ENCODE measurements around the gene TUBB1.
"Not testable (repeated sequence)": the region's sequence is repeated elsewhere in the genome, so short reads cannot be mapped to it uniquely, and the experiment has no call there.

Gene TUBB1

DNA sequence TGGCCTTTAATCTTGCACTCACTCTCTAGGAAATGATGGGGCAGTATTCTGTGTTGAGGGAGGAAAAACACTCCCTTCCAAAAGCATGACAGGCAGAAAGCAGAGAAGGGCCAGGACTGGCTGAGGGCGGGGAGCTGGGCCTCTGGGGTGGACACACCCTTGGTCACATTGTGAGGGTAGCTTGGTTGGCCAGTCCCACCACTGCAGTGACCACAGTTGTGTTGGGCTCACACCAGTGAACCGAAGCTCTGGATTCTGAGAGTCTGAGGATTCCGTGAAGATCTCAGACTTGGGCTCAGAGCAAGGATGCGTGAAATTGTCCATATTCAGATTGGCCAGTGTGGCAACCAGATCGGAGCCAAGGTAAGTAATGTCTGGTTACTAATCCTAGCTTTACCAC is at the start of gene TUBB1:
TSS of gene TUBB1 (plus strand) at position 213 of the 400 bp plus-strand sequence. CDS start at position 307, 94 bp downstream.
- DNase-seq, result no peak

DNA sequence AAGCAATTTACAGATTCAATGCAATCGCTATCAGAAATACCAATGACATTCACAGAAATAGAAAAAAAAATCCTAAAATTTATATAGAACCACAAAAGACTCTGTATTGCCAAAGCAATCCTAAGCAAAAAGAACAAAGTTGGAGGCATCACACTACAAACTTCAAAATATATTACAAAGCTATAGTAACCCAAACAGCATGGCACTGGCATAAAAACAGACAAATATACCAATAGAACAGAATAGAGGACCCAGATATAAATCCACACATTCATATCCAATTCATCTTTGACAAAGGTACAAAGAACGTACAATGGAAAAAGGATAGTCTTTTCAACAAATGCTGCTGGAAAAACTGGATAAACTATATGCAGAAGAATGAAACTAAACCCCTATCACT is 49.8 kb upstream of the TUBB1 start:
- no peak for DNase-seq

DNA sequence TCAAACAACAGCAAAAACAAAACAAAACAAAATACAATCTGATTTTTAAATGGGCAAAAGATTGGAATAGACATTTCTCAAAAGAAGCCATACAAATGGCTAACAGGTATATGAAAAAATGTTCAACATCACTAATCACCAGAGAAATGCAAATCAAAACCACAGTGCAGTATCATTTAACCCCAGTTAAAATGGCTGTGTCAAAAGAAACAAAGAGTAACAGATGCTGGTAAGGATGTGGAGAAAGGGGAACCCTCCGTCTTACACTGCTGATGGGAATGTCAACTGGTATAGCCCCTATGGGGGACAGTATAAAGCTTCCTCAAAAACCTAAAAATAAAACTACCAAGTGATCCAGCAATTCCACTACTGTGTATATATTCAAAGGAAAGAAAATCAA is 49.1 kb upstream of the TUBB1 start:
- no peak for DNase-seq

DNA sequence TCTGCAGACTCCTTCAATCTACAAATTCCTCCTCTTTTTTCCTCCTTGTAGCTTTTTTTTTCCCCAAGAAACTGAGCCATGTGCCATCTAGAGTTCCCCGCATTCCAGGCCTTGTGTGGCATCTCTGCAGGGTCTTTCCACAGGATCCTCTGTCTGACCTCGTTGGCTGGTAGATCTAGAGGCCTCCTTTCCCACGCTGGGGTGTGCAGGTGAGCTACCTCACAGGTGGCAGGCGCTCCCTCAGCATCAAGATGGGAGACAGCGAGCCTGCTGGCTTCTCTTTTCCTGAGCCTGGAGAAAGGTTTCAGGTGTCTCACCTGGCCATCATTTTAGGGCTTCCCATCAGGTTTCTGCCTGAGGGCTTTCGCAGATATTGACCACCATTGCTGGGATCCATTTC is 47.8 kb upstream of the TUBB1 start:
- no peak for DNase-seq

DNA sequence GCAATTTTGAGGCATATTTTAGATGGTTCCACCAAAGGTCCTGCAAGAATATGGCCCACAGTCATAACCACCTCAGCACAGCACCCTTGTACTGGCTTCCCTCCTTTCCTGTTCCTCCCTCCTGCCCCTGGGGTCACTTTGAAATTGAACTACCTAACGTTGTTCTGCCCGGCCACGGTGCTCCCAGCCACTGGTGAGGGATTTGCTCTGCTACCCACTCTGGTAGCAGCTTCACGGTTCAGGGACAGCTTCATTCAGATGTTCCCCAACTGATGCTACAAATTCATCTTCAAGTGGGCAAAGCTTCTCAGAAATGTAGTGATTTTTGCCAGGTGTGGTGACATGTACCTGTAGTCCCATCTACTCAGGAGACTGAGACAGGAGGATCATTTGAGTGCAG is 46.0 kb upstream of the TUBB1 start:
- DNase-seq, result no peak

DNA sequence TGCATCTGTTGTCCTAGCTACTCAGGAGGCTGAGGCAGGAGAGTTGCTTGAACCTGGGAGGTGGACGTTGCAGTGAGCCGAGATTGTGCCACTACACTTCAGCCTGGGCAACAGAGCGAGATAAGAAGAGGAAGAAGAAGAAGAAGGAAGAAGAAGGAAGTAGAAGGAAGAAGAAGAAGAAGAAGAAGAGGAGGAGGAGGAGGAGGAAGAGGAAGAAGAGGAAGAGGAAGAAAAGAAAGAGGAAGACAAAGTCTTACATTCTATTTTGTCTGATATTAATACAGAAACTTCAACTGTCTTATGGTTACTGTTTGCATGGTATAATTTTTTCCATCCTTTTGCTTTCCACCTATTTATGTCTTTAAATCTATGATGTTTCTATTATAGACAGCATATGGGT is 45.4 kb upstream of the TUBB1 start:
- DNase-seq, result no peak

DNA sequence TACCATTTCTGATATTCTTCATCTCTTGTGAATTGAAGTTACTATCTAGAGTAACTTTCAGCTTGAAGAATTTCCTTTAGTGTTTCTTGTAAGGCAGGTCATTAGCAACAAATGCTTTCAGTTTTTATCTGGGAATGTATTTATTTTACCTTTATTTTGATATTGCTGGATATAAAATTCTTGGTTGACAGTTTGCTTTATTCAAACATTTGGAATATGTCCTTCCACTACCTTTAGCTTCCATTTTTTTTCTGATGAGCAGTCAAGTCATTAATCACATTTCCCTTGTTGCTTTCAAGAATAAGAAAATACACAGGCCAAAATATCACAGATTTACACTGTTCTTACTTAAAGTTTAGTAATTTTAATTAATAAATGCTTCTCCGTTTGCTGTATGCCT is 43.9 kb upstream of the TUBB1 start:
- no peak for DNase-seq

DNA sequence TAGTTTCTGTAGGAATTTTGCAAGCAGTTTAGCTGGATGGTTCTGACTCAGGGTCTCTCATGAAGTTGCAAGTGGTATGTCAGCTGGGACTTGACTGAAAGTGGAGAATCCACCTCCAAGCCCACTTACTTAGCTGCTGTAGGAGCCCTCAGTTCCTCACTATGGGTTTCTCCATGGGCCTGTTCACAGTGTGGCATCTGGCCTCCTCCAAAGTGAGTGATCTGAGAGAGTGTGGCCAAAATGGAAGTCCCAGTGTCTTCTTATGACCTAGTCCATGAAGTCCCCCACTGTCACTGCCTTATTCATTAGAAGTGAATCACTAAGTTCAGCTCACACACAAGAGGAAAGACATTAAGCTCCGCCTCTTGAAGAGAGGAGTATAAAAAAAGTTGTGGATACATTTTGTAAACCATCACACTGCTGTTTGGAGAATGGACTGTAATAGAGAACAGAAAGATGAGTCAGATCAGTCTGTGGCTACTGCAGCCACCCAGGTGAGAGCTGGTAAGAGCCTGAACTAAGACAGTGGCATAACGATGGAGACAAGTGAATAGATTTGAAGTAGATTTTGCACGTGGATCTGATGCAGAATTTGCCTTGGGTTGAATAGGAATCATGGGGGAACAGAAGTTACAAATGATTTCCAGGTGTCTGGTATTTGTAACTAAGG is 43.0 kb upstream of the TUBB1 start:
- DNase-seq, result no peak

DNA sequence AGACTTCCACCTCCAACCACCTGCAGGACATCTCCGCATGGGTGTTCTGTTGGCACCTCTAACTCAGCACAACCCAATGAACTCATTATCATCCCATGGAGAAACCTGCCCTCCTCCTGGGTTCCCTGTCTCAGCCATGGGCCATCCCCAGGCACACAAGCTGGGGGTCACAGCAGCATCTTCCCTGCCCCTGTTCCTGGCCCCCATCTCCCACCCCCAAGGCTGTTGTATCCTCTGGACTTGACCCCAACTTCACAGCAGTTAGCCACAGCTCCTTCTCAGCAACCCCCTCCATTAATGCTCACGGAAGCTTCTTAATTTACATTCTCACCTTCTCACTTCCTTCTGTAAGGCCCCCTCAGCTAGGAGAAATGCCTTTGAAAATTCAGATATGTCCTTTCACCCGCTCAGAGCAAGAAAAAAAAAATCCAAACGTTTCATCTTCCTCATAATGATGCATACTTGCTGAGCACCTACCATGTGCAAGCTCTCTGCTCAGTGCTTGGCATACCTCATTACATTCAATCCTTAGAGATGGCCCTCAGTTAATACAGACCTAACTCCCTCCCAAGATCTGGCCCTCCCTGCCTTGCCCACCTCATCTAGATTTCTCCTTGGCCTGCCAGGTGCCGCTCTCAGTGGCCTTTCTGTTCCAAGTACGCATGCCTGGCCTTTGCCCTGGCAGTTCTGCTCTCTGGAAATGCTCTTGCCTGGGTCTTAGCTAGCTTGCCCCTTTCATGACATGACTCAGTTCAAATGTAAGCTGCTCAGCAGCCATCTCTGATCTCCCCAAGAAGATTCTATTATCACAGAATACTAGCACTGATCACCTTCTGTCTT is 40.7 kb upstream of the TUBB1 start:
- no peak for DNase-seq

DNA sequence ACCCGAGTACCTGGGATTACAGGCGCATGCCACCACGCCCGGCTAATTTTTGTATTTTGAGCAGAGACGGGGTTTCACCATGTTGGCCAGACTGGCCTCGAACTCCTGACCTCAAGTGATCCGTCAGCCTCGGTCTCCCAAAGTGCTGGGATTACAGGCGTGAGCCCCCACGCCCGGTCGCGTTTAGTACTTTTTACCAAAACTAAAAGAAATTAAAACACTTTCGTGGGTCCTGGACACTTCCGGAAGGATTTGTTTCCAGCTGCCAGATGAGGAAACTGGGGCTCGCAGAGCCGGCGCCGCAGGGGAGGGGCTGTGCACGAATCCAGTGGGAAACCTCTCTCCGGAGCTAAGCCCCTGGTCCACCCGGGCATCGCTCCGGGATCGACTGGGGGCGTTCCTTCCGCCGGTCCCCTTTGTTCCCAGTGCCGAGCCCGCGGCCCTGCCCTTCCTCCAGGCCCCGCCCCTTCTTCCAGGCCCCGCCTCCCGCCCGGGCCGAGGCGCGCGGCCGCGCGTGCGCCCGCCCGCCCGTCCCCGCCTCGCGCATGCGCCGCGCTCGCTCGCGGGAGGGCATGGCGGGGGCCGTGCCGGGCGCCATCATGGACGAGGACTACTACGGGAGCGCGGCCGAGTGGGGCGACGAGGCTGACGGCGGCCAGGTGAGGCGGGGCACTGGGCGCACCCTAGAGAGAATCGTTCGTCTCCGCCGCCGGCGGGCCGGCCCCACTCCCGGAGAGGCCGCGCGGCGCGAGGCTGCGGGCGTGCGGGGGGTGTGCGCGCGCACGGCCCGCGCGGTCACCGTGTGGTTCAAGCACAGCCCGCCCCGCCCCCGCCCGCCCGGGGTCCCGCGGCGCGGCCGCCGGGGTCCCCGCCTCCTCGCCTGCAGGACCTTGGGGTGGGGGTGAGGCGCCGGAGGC is 38.3 kb upstream of the TUBB1 start, which contains the start of gene NELFCD:
TSS of gene NELFCD (plus strand) at position 546 of the 917 bp plus-strand sequence. CDS start at position 600, 54 bp downstream.
- peak; percentile 70 to 89 (median 78) for DNase-seq

DNA sequence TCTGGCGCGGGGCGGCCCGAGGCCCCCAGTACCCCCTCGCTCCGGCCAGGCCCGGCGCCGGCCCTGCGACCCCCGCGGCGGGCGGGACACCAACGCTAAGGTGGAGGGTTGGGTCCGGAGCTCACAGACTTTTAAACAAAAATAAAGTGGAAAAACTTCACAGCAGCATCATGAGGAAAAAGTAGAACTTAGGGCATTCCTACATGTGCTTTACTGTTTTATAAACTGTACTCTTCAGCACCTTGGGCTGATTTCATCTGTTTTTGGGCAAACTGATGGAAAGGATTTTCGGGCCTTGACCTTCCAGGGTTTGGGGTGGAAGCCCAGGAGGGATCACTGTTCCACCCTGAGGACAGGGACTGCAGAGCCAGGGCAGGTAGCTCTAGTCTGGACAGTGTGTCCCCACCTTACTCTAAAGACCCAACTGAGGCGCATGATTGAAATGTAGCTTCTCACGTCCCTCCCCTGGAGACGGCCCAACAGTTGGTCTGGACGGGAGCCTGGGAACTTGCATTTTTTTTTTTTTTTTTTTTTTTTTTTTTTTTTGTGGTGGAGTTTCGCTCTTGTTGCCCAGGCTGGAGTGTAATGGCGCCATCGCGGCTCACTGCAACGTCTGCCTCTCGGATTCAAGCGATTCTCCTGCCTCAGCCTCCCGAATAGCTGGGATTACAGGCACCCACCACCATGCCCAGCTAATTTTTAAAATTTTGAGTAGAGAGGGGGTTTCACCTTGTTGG is 37.4 kb upstream of the TUBB1 start:
- DNase-seq, result no peak

DNA sequence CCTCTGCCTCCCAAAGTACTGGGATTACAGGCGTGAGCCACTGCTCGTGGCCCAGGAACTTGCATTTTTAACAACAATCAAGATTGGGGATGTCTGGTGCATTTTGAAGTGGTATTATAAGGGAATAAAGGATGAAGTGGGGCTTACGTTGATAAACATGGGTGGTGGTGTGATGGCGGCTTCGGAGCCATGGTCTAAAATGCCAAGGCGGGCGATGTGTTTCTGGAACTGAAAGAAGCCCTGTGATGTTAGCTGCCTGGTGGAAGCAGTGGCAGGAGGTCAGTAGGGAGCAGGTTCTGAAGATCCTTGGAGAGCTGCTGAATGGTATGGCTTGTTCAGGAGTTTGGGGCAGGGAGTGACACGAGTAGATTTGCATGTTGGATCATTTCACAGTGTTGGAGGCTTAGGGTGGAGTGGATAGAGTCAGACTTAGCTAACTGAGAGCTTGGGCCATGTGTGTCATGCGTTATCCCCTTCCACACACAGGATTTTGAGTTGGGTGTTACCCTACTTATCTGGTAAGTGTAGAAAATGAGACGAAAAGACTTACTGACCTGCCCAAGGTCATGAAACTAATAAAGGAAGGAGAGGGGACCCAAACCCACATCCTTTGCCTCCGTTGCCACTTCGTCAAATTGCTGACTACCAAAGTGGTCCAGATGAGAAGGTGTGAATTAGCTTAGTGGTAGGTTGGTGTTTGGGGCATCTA is 36.7 kb upstream of the TUBB1 start:
- DNase-seq, result no peak

DNA sequence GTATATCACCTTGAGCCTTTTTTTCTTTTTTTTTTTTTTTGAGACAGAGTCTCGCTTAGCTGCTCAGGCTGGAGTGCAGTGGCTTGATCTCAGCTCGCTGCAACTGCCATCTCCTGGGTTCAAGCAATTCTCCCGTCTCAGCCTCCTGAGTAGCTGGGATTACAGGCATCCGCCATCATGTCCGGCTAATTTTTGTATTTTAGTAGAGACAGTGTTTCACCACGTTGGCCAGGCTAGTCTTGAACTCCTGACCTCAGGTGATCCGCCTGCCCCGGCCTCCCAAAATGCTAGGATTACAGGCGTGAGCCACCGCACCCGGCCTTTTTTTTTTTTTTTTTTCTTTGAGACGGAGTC is 36.1 kb upstream of the TUBB1 start:
- not testable (repeated sequence) for DNase-seq

DNA sequence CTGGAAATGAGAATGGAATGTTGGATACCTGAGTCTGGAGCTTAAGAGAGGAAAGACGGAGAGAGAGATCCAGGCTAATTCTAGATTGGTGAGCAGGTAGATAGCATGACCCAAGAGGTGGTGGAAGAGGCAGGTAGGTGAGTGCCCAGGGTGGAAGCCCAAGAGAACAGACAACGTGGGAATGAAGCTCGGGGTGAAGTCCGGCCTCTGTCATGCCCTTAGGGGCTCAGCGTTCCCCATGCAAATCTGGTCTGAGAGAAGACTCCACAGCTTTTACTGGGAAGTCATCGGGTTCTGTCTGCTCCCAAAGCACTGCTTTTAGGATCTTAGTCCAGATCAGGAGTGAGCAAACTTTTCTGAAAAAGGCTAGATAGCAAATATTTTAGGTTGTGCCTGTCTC is 34.5 kb upstream of the TUBB1 start:
- DNase-seq, result no peak

DNA sequence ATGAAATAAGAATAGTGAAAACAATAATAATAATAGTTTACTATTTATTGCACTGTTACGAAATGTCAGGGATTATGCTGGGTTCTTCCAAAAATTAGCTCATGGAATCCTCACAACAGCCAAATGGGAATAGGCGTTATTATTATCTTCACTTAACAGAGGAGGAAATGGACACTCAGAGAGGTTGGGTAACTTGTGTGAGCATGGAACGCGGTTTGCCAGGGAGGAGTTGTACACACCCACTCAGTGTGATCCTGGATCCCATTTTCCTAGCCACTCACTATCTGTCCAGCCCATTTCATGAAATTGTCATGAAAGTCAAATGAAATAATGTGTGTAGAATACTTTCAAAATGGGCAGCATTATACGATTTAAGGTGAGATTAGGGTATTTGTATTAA is 33.6 kb upstream of the TUBB1 start:
- no peak for DNase-seq

DNA sequence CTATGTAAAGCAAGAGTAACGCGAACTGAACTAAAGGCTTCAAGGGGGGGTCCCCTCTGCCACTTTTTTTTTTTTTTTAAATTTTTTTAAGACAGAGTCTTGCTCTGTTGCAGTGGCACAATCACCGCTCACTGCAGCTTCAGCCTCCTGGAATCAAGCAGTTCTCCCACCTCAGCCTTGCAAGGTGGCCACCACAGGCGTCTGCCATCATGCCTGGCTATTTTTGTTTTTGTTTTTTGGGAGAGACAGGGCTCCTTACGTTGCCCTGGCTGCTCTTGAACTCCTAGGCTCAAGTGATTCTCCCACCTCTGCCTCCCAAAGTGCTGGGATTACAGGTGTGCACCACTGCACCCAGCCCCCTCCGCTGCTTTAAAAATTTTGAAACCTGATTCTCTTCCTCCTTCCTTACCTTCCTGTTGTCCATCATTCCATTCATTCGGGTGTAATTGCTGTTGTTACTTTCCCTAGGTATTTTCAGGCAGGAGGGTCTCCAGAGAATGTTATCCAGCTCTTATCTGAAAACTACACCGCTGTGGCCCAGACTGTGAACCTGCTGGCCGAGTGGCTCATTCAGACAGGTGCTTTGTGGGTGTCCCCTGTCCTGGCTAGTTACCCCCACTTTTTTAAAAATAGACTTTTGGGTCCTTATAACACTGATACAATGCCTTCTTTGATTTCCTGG is 32.8 kb upstream of the TUBB1 start:
- no peak for DNase-seq

DNA sequence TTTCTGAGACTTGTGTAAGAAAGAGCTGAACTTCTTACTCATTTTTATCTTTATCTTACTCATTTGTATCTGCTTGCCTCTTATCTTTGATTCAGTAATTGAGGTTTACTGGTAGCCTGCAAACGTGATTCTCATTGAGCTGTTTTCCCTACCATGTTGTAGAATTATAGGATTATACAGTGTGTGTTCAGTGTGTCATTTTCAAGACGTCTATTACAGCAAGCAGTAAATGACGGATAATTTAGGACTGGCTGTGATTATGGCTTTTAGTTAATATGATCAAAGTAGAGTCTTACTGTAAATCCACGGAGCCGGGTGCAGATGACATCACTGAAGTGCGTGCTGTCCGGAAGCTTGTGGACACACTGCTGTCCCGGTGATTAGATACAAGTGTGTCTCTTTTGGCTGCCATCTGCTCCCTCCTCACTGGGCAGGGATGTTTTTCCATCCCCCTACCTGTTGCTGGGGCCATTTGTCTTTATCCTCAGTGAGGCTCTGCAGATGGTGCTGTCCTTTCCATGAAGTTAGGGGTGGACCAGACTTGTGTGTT is 32.2 kb upstream of the TUBB1 start:
- DNase-seq, result no peak

DNA sequence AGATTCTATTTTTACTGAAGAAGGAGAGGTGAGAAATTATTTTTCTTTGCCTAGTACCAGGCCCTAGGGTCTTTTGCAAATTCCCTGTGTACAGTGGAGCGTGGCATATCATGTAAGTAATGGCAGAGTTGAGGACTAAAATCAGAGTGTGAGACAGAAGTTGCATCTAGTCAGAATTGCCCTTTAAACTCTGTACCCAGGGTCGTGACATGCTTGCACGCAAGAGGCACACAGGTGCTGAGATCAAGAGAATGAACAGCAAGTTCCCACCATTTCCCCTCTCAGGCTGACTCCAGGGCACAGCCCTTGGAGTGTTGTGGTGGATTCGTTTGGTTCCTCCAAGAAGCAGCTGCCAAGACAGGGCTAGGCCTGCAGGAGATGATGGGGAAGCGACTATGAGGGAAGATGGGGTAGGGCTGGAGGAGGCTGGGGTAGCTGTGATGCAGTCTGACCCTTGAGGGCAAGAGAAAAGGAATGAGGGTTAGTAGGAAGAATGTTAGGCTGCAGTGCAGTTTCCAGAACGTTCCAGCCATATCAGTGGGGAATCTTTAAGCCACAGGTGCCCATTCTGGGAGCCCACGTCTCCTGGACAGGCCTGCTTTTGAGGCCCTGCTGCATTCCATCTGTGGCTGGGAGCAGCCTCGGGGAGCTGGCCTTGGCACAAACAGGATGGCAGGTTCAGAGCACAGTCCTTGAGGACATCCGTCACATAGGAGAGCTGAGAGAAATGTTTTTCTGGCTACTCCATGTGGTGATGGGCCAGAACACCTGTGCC is 31.3 kb upstream of the TUBB1 start:
- DNase-seq, result no peak

DNA sequence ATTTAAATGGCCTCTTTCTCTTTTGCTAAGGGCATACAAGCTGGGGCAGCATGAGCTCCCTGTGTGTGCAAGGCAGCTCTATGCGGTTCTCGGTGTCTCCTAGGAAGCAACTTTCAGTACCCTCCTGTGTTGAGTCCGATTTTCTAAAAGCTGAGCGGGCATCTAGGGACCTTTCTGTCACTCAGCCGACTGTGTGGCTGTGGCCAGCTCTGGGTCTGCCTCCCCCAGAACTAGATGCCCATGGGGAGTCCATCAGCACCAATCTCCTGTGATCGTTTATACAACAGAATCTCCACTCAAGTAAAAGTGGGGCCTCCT is 30.7 kb upstream of the TUBB1 start:
- no peak for DNase-seq

DNA sequence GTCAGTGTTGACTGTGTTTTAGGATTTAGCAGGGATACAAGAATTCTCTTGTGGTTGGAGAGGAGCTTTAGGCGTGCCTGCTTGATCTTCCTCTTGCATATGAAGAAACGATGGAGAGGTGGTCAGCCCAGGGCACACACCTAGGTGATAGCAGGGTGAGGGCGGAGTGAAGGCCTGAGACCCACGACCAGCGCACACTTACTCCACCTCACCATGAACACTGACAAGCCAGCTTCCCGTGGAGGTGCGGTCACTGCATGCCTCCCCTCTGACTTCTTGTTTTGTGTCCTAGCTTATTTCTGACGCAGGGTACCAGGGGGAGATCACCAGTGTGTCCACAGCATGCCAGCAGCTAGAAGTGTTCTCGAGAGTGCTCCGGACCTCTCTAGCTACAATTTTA is 30.0 kb upstream of the TUBB1 start:
- DNase-seq, result no peak

Data from activated naive CD4-positive, alpha-beta T cell (primary cell).